MM.1S (cell line): ENCODE results near the gene UNC5CL.
A peak's percentile ranks its signal among the peaks of the same experiment; 100 is the strongest.

Source experiments
- DNase-seq: peaks from one replicate; pipeline ENCODE4 v3.0.0-alpha.2; 2015
- H2AFZ ChIP-seq: fragments of 300-600 bp; sonication (generic); 2 replicates; pipeline ENCODE4 v1.6.0; 2016; ENCODE audit warnings: antibody characterized with exemption, low read length
- H3F3A ChIP-seq: fragments of 300-600 bp; sonication (generic); 2 replicates; pipeline ENCODE4 v1.6.1; 2016; ENCODE audit warnings: mild to moderate bottlenecking, antibody characterized with exemption, low read length, moderate library complexity, mixed read lengths; ENCODE audit not compliant: insufficient read depth
- H3K27ac ChIP-seq: fragments of 300-600 bp; sonication (generic); 2 replicates; pipeline ENCODE4 v1.5.1; 2016; ENCODE audit warnings: mild to moderate bottlenecking, low read length
- H3K27me3 ChIP-seq: fragments of 300-600 bp; sonication (generic); replicated peaks from 2 replicates; pipeline ENCODE4 v1.6.0; 2016; ENCODE audit warnings: low read length; ENCODE audit not compliant: insufficient read depth
- H3K36me3 ChIP-seq: fragments of 300-600 bp; sonication (generic); replicated peaks from 2 replicates; pipeline ENCODE4 v1.6.1; 2016; ENCODE audit warnings: mild to moderate bottlenecking, low read length, mixed read lengths; ENCODE audit not compliant: insufficient read depth
- H3K4me1 ChIP-seq: fragments of 300-600 bp; sonication (generic); 2 replicates; pipeline ENCODE4 v1.6.1; 2016; ENCODE audit warnings: low read length, mixed read lengths
- H3K4me2 ChIP-seq: fragments of 300-600 bp; sonication (generic); 2 replicates; pipeline ENCODE4 v1.6.0; 2016; ENCODE audit warnings: low read depth, low read length
- H3K4me3 ChIP-seq: fragments of 300-600 bp; sonication (generic); 2 replicates; pipeline ENCODE4 v1.5.1; 2016; ENCODE audit warnings: low read length, mixed read lengths
- H3K79me2 ChIP-seq: fragments of 300-600 bp; sonication (generic); 2 replicates; pipeline ENCODE4 v1.6.1; 2016; ENCODE audit warnings: mixed run types, low read length, mixed read lengths
- H3K9ac ChIP-seq: fragments of 300-600 bp; sonication (generic); 2 replicates; pipeline ENCODE4 v1.6.1; 2016; ENCODE audit warnings: low read length, mixed read lengths
- H3K9me2 ChIP-seq: fragments of 300-600 bp; sonication (generic); replicated peaks from 2 replicates; pipeline ENCODE4 v1.6.1; 2016; ENCODE audit warnings: mild to moderate bottlenecking, low read length, mixed read lengths; ENCODE audit not compliant: insufficient read depth
- H3K9me3 ChIP-seq: fragments of 300-600 bp; sonication (generic); replicated peaks from 2 replicates; pipeline ENCODE4 v1.6.1; 2016; ENCODE audit warnings: mild to moderate bottlenecking, low read length, mixed read lengths; ENCODE audit not compliant: insufficient read depth
- H4K20me1 ChIP-seq: fragments of 300-600 bp; sonication (generic); 2 replicates; pipeline ENCODE4 v1.6.1; 2016; ENCODE audit warnings: mild to moderate bottlenecking, low read length, moderate library complexity, mixed read lengths; ENCODE audit not compliant: insufficient read depth
- CTCF ChIP-seq: fragments of 300-600 bp; sonication (generic); IDR thresholded peaks from 2 replicates; pipeline ENCODE4 v1.5.1; 2016; ENCODE audit warnings: antibody characterized with exemption, low read length, mixed read lengths
- EZH2 ChIP-seq: fragments of 300-600 bp; sonication (generic); optimal IDR thresholded peaks from 2 replicates; pipeline ENCODE3; 2017; ENCODE audit warnings: low read depth, mild to moderate bottlenecking, antibody characterized with exemption, low read length, mixed read lengths
- EZH2phosphoT487 ChIP-seq: fragments of 300-600 bp; sonication (generic); IDR thresholded peaks from 2 replicates; pipeline ENCODE4 v1.6.1; 2018; ENCODE audit warnings: antibody characterized with exemption, low read length

The UNC5CL gene

GRCh38 chr6:41073968-41074691 is 35.1 kb upstream of the UNC5CL start:
- H3K36me3 ChIP-seq, result peaks cover 7% of the 10 kb centered on the region
- H3K4me2 ChIP-seq, result peak overlapping the region; percentile 76
- peak overlapping the region; percentile 99 for H3K9ac ChIP-seq
- no peaks in the 10 kb centered on the region for H3K9me3 ChIP-seq
- H3K4me3 ChIP-seq, result peak overlapping the region; percentile 95
- H2AFZ ChIP-seq, result 0 out of 2 replicates have a peak overlapping the region, but pooled peaks have one; percentile 57
- H3K9me2 ChIP-seq, result no peaks in the 10 kb centered on the region
- H3F3A ChIP-seq, result peaks cover 23% of the 10 kb centered on the region
- H3K4me1 ChIP-seq, result 0 out of 2 replicates have a peak, but pooled peaks cover 2% of the 10 kb centered on the region
- peaks cover 69% of the 10 kb centered on the region for H3K79me2 ChIP-seq
- TF ChIP-seq EZH2phosphoT487, result no peak
- TF ChIP-seq EZH2, result no peak
- no peak for TF ChIP-seq CTCF
- no peaks in the 10 kb centered on the region for H4K20me1 ChIP-seq
- peak overlapping the region; percentile 99; the same call in 1 of the 2 replicates for H3K27ac ChIP-seq
- DNase-seq, result peak; percentile 27
- no peaks in the 10 kb centered on the region for H3K27me3 ChIP-seq

- Histone ChIP-seq H3F3A (peaks cover 23% of the 10 kb centered on the region), H3K9ac (peak overlapping the region; percentile 99), H3K27ac (peak overlapping the region; percentile 99), H3K9me3 (no peaks in the 10 kb centered on the region), H3K4me2 (peak overlapping the region; percentile 76), H4K20me1 (no peaks in the 10 kb centered on the region), H3K79me2 (peaks cover 61% of the 10 kb centered on the region), H3K4me3 (peak overlapping the region; percentile 95), H3K27me3 (no peaks in the 10 kb centered on the region), H3K4me1 (no peaks in the 10 kb centered on the region), H3K9me2 (no peaks in the 10 kb centered on the region), H3K36me3 (no peaks in the 10 kb centered on the region), H2AFZ (peak overlapping the region; percentile 57)
- TF ChIP-seq EZH2 (no peak), CTCF (peak; percentile 19)
- DNase-seq, result peak; percentile 78
Measured at GRCh38 chr6:41073203-41073967, 34.4 kb upstream of the UNC5CL start.

- H3K27ac ChIP-seq, result peak within 1 kb of the TSS; percentile 99
- H3F3A ChIP-seq, result peaks cover 23% of the 10 kb centered on the region
- no peaks in the 10 kb centered on the region for H3K27me3 ChIP-seq
- H3K4me3 ChIP-seq, result peak within 1 kb of the TSS; percentile 95
- peak within 1 kb of the TSS; percentile 84 for H2AFZ ChIP-seq
- peak within 1 kb of the TSS; percentile 99 for H3K9ac ChIP-seq
- no peaks in the 10 kb centered on the region for H3K9me2 ChIP-seq
- H4K20me1 ChIP-seq, result no peaks in the 10 kb centered on the region
- no peak for DNase-seq
- no peaks in the 10 kb centered on the region for H3K36me3 ChIP-seq
- H3K9me3 ChIP-seq, result no peaks in the 10 kb centered on the region
- peaks cover 56% of the 10 kb centered on the region for H3K79me2 ChIP-seq
- no peaks in the 10 kb centered on the region for H3K4me1 ChIP-seq
- H3K4me2 ChIP-seq, result peak within 1 kb of the TSS; percentile 76
- TF ChIP-seq EZH2phosphoT487 (no peak), CTCF (no peak), EZH2 (no peak)
Measured at GRCh38 chr6:41072836-41073202, 33.8 kb upstream of the UNC5CL start, which contains the start of gene NFYA. TSS of gene NFYA (plus strand) at chr6:41072974. CDS start at chr6:41079090, 6,116 bp downstream.
